Fibroblast of the aortic adventitia (primary cell): ENCODE measurements around the gene RASSF10. TPM values are rescaled to one million over a fixed set of nuclear protein-coding genes. Genes with fewer than 3 reads are reported as not detected.

Experiments
- DNase-seq: peaks from one replicate; pipeline ENCODE4 v3.0.0-alpha.2; 2010; ENCODE audit warnings: low read depth
- H3K4me3 ChIP-seq: 2 replicates; pipeline ENCODE4 v1.5.1; 2011; ENCODE audit warnings: low read depth, mild to moderate bottlenecking, control low read depth, low read length, moderate library complexity
- CTCF ChIP-seq: IDR thresholded peaks from 2 replicates; pipeline ENCODE4 v1.5.1; 2011; ENCODE audit warnings: mild to moderate bottlenecking, low read length, control low read depth, inconsistent platforms; ENCODE audit not compliant: insufficient read depth
- total RNA-seq: library from RNA; depleted of rRNA; stranded (reverse); fragments of >200 nt; gene quantifications from 2 replicates; pipeline ENCODE4 v1.2.3, GENCODE V29; 2012; ENCODE audit warnings: low replicate concordance

Gene RASSF10
- total RNA-seq, 1 donor = not detected

- no peak overlapping the region for H3K4me3 ChIP-seq
- no peak for TF ChIP-seq CTCF
- no peak for DNase-seq
Observed at GRCh38 chr11:12999597-12999996, 9.5 kb upstream of the RASSF10 start.

- TF ChIP-seq CTCF = no peak
- DNase-seq = no peak
- H3K4me3 ChIP-seq = no peak overlapping the region
Observed at GRCh38 chr11:13000116-13000515, 9.0 kb upstream of the RASSF10 start.

- no peak for TF ChIP-seq CTCF
Observed at GRCh38 chr11:13000721-13001120, 8.4 kb upstream of the RASSF10 start.

GRCh38 chr11:13003736-13004493, 5.2 kb upstream of the RASSF10 start:
- no peak overlapping the region for H3K4me3 ChIP-seq
- peak; percentile 54 for DNase-seq

More at GRCh38 chr11:13000721-13001120, 8.4 kb upstream of the RASSF10 start:
- DNase-seq = no peak
- no peak overlapping the region for H3K4me3 ChIP-seq

GRCh38 chr11:13007182-13008060, 1.7 kb upstream of the RASSF10 start:
- TF ChIP-seq CTCF = no peak
- H3K4me3 ChIP-seq = no peak overlapping the region
- no peak for DNase-seq

More at GRCh38 chr11:13003736-13004493, 5.2 kb upstream of the RASSF10 start:
- no peak for TF ChIP-seq CTCF

GRCh38 chr11:13008061-13008435, 1.1 kb upstream of the RASSF10 start:
- TF ChIP-seq CTCF = no peak
- H3K4me3 ChIP-seq = no peak overlapping the region
- no peak for DNase-seq
